ENCODE results near the gene HRAS.

HRAS gene

DNA sequence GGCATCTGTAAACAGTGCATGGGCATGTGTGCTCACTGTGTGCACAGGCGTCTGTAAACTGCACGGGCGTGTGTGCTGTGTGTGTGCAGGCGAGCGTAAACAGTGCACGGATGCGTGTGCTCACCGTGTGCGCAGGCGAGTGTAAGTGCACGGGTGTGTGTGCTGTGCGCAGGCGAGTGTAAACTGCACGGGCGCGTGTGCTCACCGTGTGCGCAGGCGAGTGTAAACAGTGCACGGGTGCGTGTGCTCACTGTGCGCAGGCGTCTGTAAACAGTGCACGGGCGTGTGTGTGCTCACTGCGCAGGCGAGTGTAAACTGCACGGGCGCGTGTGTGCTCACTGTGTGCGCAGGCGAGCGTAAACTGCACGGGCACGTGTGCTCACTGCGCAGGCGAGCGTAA, 50.8 kb downstream of the HRAS start:
- Histone ChIP-seq H3K4me2 (ENCODE audit: low read length) (no peak overlapping the region), H3K4me3 (ENCODE audit: low read length) (no peak overlapping the region), H3K9me3 (ENCODE audit: control insufficient read depth, insufficient read depth, low read length) (no peaks in the 10 kb centered on the region), H4K20me1 (ENCODE audit: control insufficient read depth, insufficient read depth, low read depth, low read length) (no peaks in the 10 kb centered on the region), H3F3A (ENCODE audit: control insufficient read depth, insufficient read depth) (no peaks in the 10 kb centered on the region; the same call in 1 of the 2 replicates), H3K27me3 (ENCODE audit: control insufficient read depth, low read length) (no peaks in the 10 kb centered on the region), H3K79me2 (ENCODE audit: control insufficient read depth, low read length) (no peaks in the 10 kb centered on the region; the same call in 1 of the 2 replicates), H3K9me2 (replicated peaks; ENCODE audit: control insufficient read depth, low read length) (no peaks in the 10 kb centered on the region), H3K27ac (ENCODE audit: low read depth, low read length) (no peak overlapping the region), H3K36me3 (ENCODE audit: control insufficient read depth, low read length) (no peaks in the 10 kb centered on the region), H3K4me1 (ENCODE audit: control insufficient read depth, low read length) (no peaks in the 10 kb centered on the region)
- TF ChIP-seq EZH2phosphoT487 (IDR thresholded peaks at IDR 0.05; ENCODE audit: borderline replicate concordance, low read length): no peak
- TF ChIP-seq, protein P1, sequence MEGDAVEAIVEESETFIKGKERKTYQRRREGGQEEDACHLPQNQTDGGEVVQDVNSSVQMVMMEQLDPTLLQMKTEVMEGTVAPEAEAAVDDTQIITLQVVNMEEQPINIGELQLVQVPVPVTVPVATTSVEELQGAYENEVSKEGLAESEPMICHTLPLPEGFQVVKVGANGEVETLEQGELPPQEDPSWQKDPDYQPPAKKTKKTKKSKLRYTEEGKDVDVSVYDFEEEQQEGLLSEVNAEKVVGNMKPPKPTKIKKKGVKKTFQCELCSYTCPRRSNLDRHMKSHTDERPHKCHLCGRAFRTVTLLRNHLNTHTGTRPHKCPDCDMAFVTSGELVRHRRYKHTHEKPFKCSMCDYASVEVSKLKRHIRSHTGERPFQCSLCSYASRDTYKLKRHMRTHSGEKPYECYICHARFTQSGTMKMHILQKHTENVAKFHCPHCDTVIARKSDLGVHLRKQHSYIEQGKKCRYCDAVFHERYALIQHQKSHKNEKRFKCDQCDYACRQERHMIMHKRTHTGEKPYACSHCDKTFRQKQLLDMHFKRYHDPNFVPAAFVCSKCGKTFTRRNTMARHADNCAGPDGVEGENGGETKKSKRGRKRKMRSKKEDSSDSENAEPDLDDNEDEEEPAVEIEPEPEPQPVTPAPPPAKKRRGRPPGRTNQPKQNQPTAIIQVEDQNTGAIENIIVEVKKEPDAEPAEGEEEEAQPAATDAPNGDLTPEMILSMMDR (IDR thresholded peaks at IDR 0.05; ENCODE audit: low read depth, low read length, poor library complexity, severe bottlenecking): no peak

Data from DOHH2 (cell line).